ENCODE measurements around the gene MRPL28. TPM values are rescaled to one million over a fixed set of nuclear protein-coding genes. Genes with fewer than 3 reads are reported as not detected.
A peak's percentile ranks its signal among the peaks of the same experiment; 100 is the strongest.

Gene MRPL28
- total RNA-seq, 1 experiment from 2014 or later: 61.4 TPM

DNA sequence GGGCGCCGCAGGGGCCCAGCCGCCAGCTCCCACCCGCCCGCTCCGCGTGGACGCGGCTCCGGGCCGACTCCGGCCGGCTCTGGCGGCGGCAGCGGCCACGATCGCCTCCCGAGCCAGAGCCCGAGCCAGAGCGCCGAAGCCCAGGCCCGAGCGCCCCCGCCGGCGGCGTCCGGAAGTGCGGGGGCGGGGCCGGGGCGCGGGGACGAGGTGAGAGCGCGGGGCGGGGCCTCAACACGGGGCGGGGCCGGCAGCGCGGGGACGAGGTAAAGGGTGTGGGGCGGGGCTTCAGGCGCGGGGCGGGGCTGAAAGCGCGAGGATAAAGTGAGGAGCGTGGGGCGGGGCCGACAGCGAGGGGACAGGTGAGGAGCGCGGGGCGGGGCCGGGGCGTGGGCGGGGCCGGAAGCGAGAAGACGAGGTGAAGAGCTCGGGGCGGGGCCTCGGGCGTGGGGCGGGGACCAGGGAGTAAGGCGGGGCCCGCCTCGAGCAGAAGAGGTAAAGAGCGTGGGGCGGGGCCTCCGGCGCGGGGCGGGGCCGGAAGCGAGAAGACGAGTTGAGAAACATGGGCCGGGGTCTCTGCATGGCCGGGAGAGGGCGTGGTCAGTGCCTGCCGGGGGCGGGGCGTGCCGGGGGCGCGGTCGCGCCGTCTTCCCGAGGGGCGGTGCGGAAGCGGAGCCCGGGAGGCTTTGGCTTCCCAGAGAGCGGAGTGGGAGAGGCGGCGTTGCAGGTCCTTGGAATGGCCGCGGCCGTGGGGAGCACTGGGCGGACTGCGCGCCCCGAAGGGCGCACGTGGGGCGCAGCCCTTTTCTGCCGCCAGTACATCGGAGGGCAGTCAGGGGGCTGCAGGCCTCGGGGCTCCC is 17.6 kb downstream of the MRPL28 start, which contains the start of gene AXIN1:
Gene AXIN1, minus strand, starts transcription at position 177 of the 857 bp plus-strand sequence. CDS start 5,698 bp downstream, outside the sequence.
- intact Hi-C loops (cut with micrococcal nuclease): loop anchor here (5.0 kb wide), 1 partner anchor 125 kb away; the partner anchor contains the start of gene LUC7L
- no TSS peak for BruUV-seq (replicated peaks)
- Histone ChIP-seq H3K9ac (ENCODE audit: low read length) (peak within 1 kb of the TSS; percentile 70), H3K36me3 (ENCODE audit: control insufficient read depth in 1 of 2, insufficient read depth in 2 of 2, low read length in 2 of 2) (0 out of 4 replicates have a peak, but pooled peaks cover 0 to 4% of the 10 kb centered on the region in 2 experiments), H3K79me2 (ENCODE audit: insufficient read depth, low read length) (peaks cover 37% of the 10 kb centered on the region), H3K9me3 (ENCODE audit: control insufficient read depth in 1 of 2, insufficient read depth in 1 of 2, low read depth in 1 of 2, low read length in 2 of 2) (no peaks in the 10 kb centered on the region), H3K4me1 (ENCODE audit: control insufficient read depth in 1 of 2, insufficient read depth in 2 of 2, low read length in 2 of 2) (peaks cover 2 to 7% of the 10 kb centered on the region in 2 experiments; a peak in 1 of 4 replicates), H4K20me1 (ENCODE audit: insufficient read depth) (no peaks in the 10 kb centered on the region), H3K27me3 (ENCODE audit: insufficient read depth, low read length) (no peaks in the 10 kb centered on the region), H2AFZ (ENCODE audit: low read depth, low read length, poor library complexity, severe bottlenecking) (no peak within 1 kb of the TSS), H3K4me3 (replicated peaks in 1 of 2; ENCODE audit: low read depth in 1 of 2, low read length in 2 of 2) (peak within 1 kb of the TSS; percentile 54 to 63), H3K27ac (ENCODE audit: low read depth, low read length) (peak within 1 kb of the TSS; percentile 59; the same call in 1 of the 2 replicates), H3K4me2 (ENCODE audit: low read length) (peak within 1 kb of the TSS; percentile 66), H3K9me2 (ENCODE audit: insufficient read depth) (no peaks in the 10 kb centered on the region)
- ChIA-PET RAD21 (ENCODE audit: low non-redundant PET in 1 of 2, low total read pairs in 2 of 2, uncharacterized antibody in 2 of 2, unreplicated experiment in 2 of 2) (interaction anchor here in 1 of 2 experiments (0.6 to 1.0 kb wide), 2 partner anchors 9 to 184 kb away, joined by 4 to 6 read pairs; no protein-coding TSS in a partner anchor), POLR2A (interaction anchor here (0.7 to 1.0 kb wide), 2 partner anchors 18 to 123 kb away, joined by 3 read pairs; partner anchors contain the start of gene MRPL28), CTCF (interaction anchor here (0.6 to 1.3 kb wide), 6 partner anchors 10 to 256 kb away, joined by 3 to 10 read pairs (median 4); partner anchors contain the start of gene MRPL28)
- DNase-seq (ENCODE audit: low read depth, low spot score): peak; percentile 81
- TF ChIP-seq SIN3A (IDR thresholded peaks at IDR 0.05; ENCODE audit: low read depth): no peak
- TF ChIP-seq, protein P1, sequence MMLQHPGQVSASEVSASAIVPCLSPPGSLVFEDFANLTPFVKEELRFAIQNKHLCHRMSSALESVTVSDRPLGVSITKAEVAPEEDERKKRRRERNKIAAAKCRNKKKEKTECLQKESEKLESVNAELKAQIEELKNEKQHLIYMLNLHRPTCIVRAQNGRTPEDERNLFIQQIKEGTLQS (IDR thresholded peaks at IDR 0.05): no peak
- peak; percentile 50; the same call in 1 of the 2 replicates for TF ChIP-seq POLR2AphosphoS5 (IDR thresholded peaks at IDR 0.05; ENCODE audit: low read depth, low read length)
- TF ChIP-seq, protein P2, sequence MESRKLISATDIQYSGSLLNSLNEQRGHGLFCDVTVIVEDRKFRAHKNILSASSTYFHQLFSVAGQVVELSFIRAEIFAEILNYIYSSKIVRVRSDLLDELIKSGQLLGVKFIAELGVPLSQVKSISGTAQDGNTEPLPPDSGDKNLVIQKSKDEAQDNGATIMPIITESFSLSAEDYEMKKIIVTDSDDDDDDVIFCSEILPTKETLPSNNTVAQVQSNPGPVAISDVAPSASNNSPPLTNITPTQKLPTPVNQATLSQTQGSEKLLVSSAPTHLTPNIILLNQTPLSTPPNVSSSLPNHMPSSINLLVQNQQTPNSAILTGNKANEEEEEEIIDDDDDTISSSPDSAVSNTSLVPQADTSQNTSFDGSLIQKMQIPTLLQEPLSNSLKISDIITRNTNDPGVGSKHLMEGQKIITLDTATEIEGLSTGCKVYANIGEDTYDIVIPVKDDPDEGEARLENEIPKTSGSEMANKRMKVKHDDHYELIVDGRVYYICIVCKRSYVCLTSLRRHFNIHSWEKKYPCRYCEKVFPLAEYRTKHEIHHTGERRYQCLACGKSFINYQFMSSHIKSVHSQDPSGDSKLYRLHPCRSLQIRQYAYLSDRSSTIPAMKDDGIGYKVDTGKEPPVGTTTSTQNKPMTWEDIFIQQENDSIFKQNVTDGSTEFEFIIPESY (IDR thresholded peaks at IDR 0.05; ENCODE audit: extremely low read depth, insufficient replicate concordance, low read length): no peak
- no peak for TF ChIP-seq FOSL1 (IDR thresholded peaks at IDR 0.05; ENCODE audit: low read depth)
- TF ChIP-seq ZFX (IDR thresholded peaks at IDR 0.05): 0 out of 2 replicates have a peak, but pooled peaks have one; percentile 21
- TF ChIP-seq EGR1 (IDR thresholded peaks at IDR 0.05; ENCODE audit: low read depth): no peak
- no peak for TF ChIP-seq JUND (IDR thresholded peaks at IDR 0.05)
- TF ChIP-seq, protein P3, sequence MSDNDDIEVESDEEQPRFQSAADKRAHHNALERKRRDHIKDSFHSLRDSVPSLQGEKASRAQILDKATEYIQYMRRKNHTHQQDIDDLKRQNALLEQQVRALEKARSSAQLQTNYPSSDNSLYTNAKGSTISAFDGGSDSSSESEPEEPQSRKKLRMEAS (IDR thresholded peaks at IDR 0.05): 0 out of 2 replicates have a peak, but pooled peaks have one; percentile 24
- TF ChIP-seq YY1 (IDR thresholded peaks at IDR 0.05; ENCODE audit: extremely low read depth, insufficient replicate concordance, low read depth, low read length): peak; percentile 27
- peak; percentile 87 for ATAC-seq

Measured in HCT116 (cell line).